GM23338 (cell line): Measurements from ENCODE around the gene TUBB2A. TPM values are rescaled to one million over a fixed set of nuclear protein-coding genes. Genes with fewer than 3 reads are reported as not detected.

Experiments used
- ATAC-seq: fragments of 200-7000 bp; cut with Tn5 transposase; 3 replicates; pipeline ENCODE4 v1.9.1; 2020
- DNase-seq: peaks from one replicate; pipeline ENCODE4 v3.0.0-alpha.2; 2015; ENCODE audit warnings: low spot score
- H2AFZ ChIP-seq: fragments of 200-600 bp; sonication (generic); 2 replicates; pipeline ENCODE4 v1.8.0; 2016; ENCODE audit warnings: antibody characterized with exemption, mild to moderate bottlenecking, moderate library complexity
- H3F3A ChIP-seq: fragments of 200-600 bp; sonication (generic); replicated peaks from 2 replicates; pipeline ENCODE4 v1.8.0; 2017; ENCODE audit warnings: antibody characterized with exemption, mixed run types, low read depth
- H3K27ac ChIP-seq: fragments of 200-600 bp; sonication (generic); 2 replicates; pipeline ENCODE4 v1.6.1; 2016; ENCODE audit warnings: low read depth
- H3K27me3 ChIP-seq: fragments of 200-600 bp; sonication (generic); 2 replicates; pipeline ENCODE4 v1.8.0; 2016; ENCODE audit warnings: mild to moderate bottlenecking, mixed run types, moderate library complexity; ENCODE audit not compliant: insufficient read depth
- H3K36me3 ChIP-seq: fragments of 200-600 bp; sonication (generic); 2 replicates; pipeline ENCODE4 v1.8.0; 2016; ENCODE audit warnings: mild to moderate bottlenecking; ENCODE audit not compliant: insufficient read depth
- H3K4me1 ChIP-seq: fragments of 200-600 bp; sonication (generic); 2 replicates; pipeline ENCODE4 v1.8.0; 2016; ENCODE audit warnings: mild to moderate bottlenecking, moderate library complexity; ENCODE audit not compliant: insufficient read depth
- H3K4me2 ChIP-seq: fragments of 200-600 bp; sonication (generic); 2 replicates; pipeline ENCODE4 v1.7.1; 2017; ENCODE audit warnings: mixed run types
- H3K4me3 ChIP-seq: fragments of 200-600 bp; sonication (generic); 2 replicates; pipeline ENCODE4 v1.6.1; 2016; ENCODE audit warnings: mixed run types
- H3K79me2 ChIP-seq: fragments of 200-600 bp; sonication (generic); replicated peaks from 2 replicates; pipeline ENCODE4 v1.8.0; 2017; ENCODE audit warnings: mild to moderate bottlenecking; ENCODE audit not compliant: insufficient read depth
- H3K9me2 ChIP-seq: fragments of 200-600 bp; sonication (generic); 2 replicates; pipeline ENCODE4 v1.8.0; 2017; ENCODE audit not compliant: insufficient read depth
- H4K20me1 ChIP-seq: fragments of 200-600 bp; sonication (generic); replicated peaks from 2 replicates; pipeline ENCODE4 v1.8.0; 2017; ENCODE audit warnings: mild to moderate bottlenecking; ENCODE audit not compliant: insufficient read depth
- H3K27ac Mint-ChIP-seq: 2 replicates; pipeline ENCODE4 v1.8.0; 2020; ENCODE audit warnings: inconsistent platforms, mild to moderate bottlenecking, moderate library complexity, mixed read lengths
- H3K27me3 Mint-ChIP-seq: 3 replicates; pipeline ENCODE4 v1.8.0; 2022; ENCODE audit warnings: low read depth, mild to moderate bottlenecking, moderate library complexity, mixed read lengths, inconsistent platforms; ENCODE audit not compliant: insufficient read depth, poor library complexity
- H3K36me3 Mint-ChIP-seq: 3 replicates; pipeline ENCODE4 v1.8.0; 2021; ENCODE audit warnings: low read depth, mild to moderate bottlenecking, inconsistent platforms, moderate library complexity, mixed read lengths
- H3K4me1 Mint-ChIP-seq: 3 replicates; pipeline ENCODE4 v1.8.0; 2020; ENCODE audit warnings: mild to moderate bottlenecking, inconsistent platforms, mixed read lengths
- H3K4me3 Mint-ChIP-seq: 3 replicates; pipeline ENCODE4 v1.8.0; 2021; ENCODE audit warnings: moderate library complexity, mild to moderate bottlenecking, inconsistent platforms, mixed read lengths
- H3K9me3 Mint-ChIP-seq: 3 replicates; pipeline ENCODE4 v1.8.0; 2020; ENCODE audit warnings: moderate library complexity, mild to moderate bottlenecking, inconsistent platforms, mixed read lengths
- CREB1 ChIP-seq: fragments of 250-450 bp; sonication (Bioruptor Pico); IDR thresholded peaks from 2 replicates; pipeline ENCODE4 v1.5.0; 2020; ENCODE audit warnings: low read depth, mild to moderate bottlenecking, moderate library complexity
- EZH2 ChIP-seq: fragments of 200-600 bp; sonication (generic); IDR thresholded peaks from one replicate; pipeline ENCODE4 v1.8.0; 2017; ENCODE audit warnings: antibody characterized with exemption, mild to moderate bottlenecking, low read depth; ENCODE audit not compliant: unreplicated experiment
- EZH2phosphoT487 ChIP-seq: fragments of 200-600 bp; sonication (generic); IDR thresholded peaks from one replicate; pipeline ENCODE4 v1.8.1; 2018; ENCODE audit warnings: antibody characterized with exemption; ENCODE audit not compliant: unreplicated experiment
- JUNB ChIP-seq: IDR thresholded peaks from one replicate; pipeline ENCODE4 v1.6.1; 2016; ENCODE audit warnings: antibody characterized with exemption; ENCODE audit not compliant: unreplicated experiment
- NANOG ChIP-seq: IDR thresholded peaks from 2 replicates; pipeline ENCODE4 v1.6.1; 2016; ENCODE audit warnings: antibody characterized with exemption, borderline replicate concordance
- POLR2AphosphoS5 ChIP-seq: IDR thresholded peaks from 2 replicates; pipeline ENCODE4 v1.6.1; 2016; ENCODE audit warnings: antibody characterized with exemption, low read depth
- REST ChIP-seq: IDR thresholded peaks from one replicate; pipeline ENCODE4 v1.6.1; 2018; ENCODE audit warnings: antibody characterized with exemption; ENCODE audit not compliant: unreplicated experiment
- STAT1 ChIP-seq: IDR thresholded peaks from one replicate; pipeline ENCODE4 v1.6.1; 2016; ENCODE audit warnings: antibody characterized with exemption; ENCODE audit not compliant: unreplicated experiment
- ZNF114 ChIP-seq: fragments of 250-450 bp; sonication (Bioruptor Pico); IDR thresholded peaks from 2 replicates; pipeline ENCODE4 v1.5.0; 2020; ENCODE audit warnings: mild to moderate bottlenecking, moderate library complexity
- ZNF331 ChIP-seq: fragments of 250-450 bp; sonication (Bioruptor Pico); IDR thresholded peaks from 2 replicates; pipeline ENCODE4 v1.5.0; 2020; ENCODE audit warnings: low read depth, mild to moderate bottlenecking, moderate library complexity
- polyA plus RNA-seq: library from polyadenylated mRNA; unstranded; fragments of >200 nt; fragmentation: Nextera tagmentation; extraction: Ambion mirVana; gene quantifications from 2 replicates; pipeline ENCODE4 v1.2.1, GENCODE V29; 2016
- total RNA-seq: library from RNA; depleted of rRNA; stranded (reverse); fragments of >200 nt; shearing (Covaris generic); gene quantifications from 2 replicates; pipeline ENCODE4 v1.2.3, GENCODE V29; 2014
- TF ChIP-seq, protein P1 (sequence below): IDR thresholded peaks from 2 replicates; pipeline ENCODE4 v1.6.1; 2016; ENCODE audit warnings: antibody characterized with exemption
- TF ChIP-seq, protein P2 (sequence below): fragments of 250-450 bp; sonication (Bioruptor Pico); IDR thresholded peaks from 2 replicates; pipeline ENCODE4 v1.5.0; 2020; ENCODE audit warnings: mild to moderate bottlenecking, moderate library complexity
- TF ChIP-seq, protein P3 (sequence below), 2 experiments: fragments of 200-600 bp in 1 of 2; sonication (generic) in 1 of 2; conservative IDR thresholded peaks; 2 replicates each; pipeline versions ENCODE4 v1.5.1 to v1.6.1; 2016 to 2017; ENCODE audit warnings: antibody characterized with exemption in 2 of 2, low read depth in 2 of 2, mild to moderate bottlenecking in 2 of 2, moderate library complexity in 1 of 2

The TUBB2A gene
- total and polyA plus RNA-seq, 2 experiments from 2014 or later, result 305 to 376 TPM

- Mint-ChIP-seq H3K27me3 (peaks cover 8% of the 10 kb centered on the region), H3K9me3 (no peaks in the 10 kb centered on the region), H3K27ac (peak overlapping the region; percentile 87), H3K36me3 (peaks cover 3% of the 10 kb centered on the region), H3K4me1 (peaks cover 26% of the 10 kb centered on the region), H3K4me3 (peak overlapping the region; percentile 73)
- Histone ChIP-seq H3K79me2 (peaks cover 9% of the 10 kb centered on the region), H3K9me2 (no peaks in the 10 kb centered on the region), H3K4me1 (peaks cover 27% of the 10 kb centered on the region), H3K4me3 (peak overlapping the region; percentile 97), H2AFZ (peak overlapping the region; percentile 14; the same call in 1 of the 2 replicates), H3F3A (peaks cover 10% of the 10 kb centered on the region), H3K4me2 (peak overlapping the region; percentile 94), H3K36me3 (peaks cover 1% of the 10 kb centered on the region; the same call in 1 of the 2 replicates), H3K27ac (peak overlapping the region; percentile 99), H4K20me1 (no peaks in the 10 kb centered on the region; the same call in 1 of the 2 replicates), H3K27me3 (no peaks in the 10 kb centered on the region)
- DNase-seq (no peak), ATAC-seq (no peak; the same call in 2 of the 3 replicates)
- TF ChIP-seq STAT1 (no peak), EZH2 (no peak), JUNB (no peak), ZNF114 (no peak), REST (no peak), EZH2phosphoT487 (no peak), ZNF331 (CRISPR knock-in tag) (no peak), POLR2AphosphoS5 (no peak), NANOG (no peak), CREB1 (no peak)
- TF ChIP-seq, protein P1, sequence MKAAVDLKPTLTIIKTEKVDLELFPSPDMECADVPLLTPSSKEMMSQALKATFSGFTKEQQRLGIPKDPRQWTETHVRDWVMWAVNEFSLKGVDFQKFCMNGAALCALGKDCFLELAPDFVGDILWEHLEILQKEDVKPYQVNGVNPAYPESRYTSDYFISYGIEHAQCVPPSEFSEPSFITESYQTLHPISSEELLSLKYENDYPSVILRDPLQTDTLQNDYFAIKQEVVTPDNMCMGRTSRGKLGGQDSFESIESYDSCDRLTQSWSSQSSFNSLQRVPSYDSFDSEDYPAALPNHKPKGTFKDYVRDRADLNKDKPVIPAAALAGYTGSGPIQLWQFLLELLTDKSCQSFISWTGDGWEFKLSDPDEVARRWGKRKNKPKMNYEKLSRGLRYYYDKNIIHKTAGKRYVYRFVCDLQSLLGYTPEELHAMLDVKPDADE, result no peak
- TF ChIP-seq, protein P2, sequence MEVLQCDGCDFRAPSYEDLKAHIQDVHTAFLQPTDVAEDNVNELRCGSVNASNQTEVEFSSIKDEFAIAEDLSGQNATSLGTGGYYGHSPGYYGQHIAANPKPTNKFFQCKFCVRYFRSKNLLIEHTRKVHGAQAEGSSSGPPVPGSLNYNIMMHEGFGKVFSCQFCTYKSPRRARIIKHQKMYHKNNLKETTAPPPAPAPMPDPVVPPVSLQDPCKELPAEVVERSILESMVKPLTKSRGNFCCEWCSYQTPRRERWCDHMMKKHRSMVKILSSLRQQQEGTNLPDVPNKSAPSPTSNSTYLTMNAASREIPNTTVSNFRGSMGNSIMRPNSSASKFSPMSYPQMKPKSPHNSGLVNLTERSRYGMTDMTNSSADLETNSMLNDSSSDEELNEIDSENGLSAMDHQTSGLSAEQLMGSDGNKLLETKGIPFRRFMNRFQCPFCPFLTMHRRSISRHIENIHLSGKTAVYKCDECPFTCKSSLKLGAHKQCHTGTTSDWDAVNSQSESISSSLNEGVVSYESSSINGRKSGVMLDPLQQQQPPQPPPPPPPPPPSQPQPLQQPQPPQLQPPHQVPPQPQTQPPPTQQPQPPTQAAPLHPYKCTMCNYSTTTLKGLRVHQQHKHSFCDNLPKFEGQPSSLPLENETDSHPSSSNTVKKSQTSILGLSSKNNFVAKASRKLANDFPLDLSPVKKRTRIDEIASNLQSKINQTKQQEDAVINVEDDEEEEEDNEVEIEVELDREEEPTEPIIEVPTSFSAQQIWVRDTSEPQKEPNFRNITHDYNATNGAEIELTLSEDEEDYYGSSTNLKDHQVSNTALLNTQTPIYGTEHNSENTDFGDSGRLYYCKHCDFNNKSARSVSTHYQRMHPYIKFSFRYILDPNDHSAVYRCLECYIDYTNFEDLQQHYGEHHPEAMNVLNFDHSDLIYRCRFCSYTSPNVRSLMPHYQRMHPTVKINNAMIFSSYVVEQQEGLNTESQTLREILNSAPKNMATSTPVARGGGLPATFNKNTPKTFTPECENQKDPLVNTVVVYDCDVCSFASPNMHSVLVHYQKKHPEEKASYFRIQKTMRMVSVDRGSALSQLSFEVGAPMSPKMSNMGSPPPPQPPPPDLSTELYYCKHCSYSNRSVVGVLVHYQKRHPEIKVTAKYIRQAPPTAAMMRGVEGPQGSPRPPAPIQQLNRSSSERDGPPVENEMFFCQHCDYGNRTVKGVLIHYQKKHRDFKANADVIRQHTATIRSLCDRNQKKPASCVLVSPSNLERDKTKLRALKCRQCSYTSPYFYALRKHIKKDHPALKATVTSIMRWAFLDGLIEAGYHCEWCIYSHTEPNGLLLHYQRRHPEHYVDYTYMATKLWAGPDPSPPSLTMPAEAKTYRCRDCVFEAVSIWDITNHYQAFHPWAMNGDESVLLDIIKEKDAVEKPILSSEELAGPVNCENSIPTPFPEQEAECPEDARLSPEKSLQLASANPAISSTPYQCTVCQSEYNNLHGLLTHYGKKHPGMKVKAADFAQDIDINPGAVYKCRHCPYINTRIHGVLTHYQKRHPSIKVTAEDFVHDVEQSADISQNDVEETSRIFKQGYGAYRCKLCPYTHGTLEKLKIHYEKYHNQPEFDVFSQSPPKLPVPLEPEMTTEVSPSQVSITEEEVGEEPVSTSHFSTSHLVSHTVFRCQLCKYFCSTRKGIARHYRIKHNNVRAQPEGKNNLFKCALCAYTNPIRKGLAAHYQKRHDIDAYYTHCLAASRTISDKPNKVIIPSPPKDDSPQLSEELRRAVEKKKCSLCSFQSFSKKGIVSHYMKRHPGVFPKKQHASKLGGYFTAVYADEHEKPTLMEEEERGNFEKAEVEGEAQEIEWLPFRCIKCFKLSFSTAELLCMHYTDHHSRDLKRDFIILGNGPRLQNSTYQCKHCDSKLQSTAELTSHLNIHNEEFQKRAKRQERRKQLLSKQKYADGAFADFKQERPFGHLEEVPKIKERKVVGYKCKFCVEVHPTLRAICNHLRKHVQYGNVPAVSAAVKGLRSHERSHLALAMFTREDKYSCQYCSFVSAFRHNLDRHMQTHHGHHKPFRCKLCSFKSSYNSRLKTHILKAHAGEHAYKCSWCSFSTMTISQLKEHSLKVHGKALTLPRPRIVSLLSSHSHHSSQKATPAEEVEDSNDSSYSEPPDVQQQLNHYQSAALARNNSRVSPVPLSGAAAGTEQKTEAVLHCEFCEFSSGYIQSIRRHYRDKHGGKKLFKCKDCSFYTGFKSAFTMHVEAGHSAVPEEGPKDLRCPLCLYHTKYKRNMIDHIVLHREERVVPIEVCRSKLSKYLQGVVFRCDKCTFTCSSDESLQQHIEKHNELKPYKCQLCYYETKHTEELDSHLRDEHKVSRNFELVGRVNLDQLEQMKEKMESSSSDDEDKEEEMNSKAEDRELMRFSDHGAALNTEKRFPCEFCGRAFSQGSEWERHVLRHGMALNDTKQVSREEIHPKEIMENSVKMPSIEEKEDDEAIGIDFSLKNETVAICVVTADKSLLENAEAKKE, result no peak
- TF ChIP-seq, protein P3, sequence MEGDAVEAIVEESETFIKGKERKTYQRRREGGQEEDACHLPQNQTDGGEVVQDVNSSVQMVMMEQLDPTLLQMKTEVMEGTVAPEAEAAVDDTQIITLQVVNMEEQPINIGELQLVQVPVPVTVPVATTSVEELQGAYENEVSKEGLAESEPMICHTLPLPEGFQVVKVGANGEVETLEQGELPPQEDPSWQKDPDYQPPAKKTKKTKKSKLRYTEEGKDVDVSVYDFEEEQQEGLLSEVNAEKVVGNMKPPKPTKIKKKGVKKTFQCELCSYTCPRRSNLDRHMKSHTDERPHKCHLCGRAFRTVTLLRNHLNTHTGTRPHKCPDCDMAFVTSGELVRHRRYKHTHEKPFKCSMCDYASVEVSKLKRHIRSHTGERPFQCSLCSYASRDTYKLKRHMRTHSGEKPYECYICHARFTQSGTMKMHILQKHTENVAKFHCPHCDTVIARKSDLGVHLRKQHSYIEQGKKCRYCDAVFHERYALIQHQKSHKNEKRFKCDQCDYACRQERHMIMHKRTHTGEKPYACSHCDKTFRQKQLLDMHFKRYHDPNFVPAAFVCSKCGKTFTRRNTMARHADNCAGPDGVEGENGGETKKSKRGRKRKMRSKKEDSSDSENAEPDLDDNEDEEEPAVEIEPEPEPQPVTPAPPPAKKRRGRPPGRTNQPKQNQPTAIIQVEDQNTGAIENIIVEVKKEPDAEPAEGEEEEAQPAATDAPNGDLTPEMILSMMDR (conservative IDR thresholded peaks at IDR 0.05; ENCODE audit: low read depth in 2 of 2), result no peak
Measured at GRCh38 chr6:3117912-3118352, 39.4 kb downstream of the TUBB2A start.
